22Rv1 (cell line): ENCODE results near the gene GMDS.

Experiments used
- ZFX ChIP-seq: fragments of 450-650 bp; IDR thresholded peaks from 2 replicates; pipeline ENCODE4 v1.6.1; 2017; ENCODE audit warnings: antibody characterized with exemption, borderline replicate concordance
- TF ChIP-seq, protein P1 (sequence below): fragments of 450-650 bp; IDR thresholded peaks from 2 replicates; pipeline ENCODE4 v1.5.1; 2017; ENCODE audit warnings: mild to moderate bottlenecking

DNA sequence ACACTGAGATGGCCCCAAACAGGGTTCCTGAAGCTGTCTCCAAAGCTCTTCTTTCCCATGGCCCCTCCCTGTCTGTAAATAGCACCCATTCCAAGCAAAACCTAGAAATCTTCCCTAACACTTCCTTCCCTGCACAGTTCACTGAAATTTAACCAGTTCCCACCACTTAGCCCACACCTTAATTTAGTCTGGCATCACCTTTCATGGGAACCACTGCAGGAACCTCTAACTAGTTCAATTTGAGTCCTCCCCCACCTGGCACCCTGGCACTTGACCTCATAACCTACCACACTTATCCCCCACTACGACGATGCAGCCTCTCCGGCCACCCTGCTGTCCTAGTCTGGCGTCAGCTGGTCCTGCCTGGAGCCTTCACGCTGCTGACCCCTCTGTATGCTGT is 278.7 kb downstream of the GMDS start:
- TF ChIP-seq, protein P1, sequence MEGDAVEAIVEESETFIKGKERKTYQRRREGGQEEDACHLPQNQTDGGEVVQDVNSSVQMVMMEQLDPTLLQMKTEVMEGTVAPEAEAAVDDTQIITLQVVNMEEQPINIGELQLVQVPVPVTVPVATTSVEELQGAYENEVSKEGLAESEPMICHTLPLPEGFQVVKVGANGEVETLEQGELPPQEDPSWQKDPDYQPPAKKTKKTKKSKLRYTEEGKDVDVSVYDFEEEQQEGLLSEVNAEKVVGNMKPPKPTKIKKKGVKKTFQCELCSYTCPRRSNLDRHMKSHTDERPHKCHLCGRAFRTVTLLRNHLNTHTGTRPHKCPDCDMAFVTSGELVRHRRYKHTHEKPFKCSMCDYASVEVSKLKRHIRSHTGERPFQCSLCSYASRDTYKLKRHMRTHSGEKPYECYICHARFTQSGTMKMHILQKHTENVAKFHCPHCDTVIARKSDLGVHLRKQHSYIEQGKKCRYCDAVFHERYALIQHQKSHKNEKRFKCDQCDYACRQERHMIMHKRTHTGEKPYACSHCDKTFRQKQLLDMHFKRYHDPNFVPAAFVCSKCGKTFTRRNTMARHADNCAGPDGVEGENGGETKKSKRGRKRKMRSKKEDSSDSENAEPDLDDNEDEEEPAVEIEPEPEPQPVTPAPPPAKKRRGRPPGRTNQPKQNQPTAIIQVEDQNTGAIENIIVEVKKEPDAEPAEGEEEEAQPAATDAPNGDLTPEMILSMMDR = no peak
- no peak for TF ChIP-seq ZFX
